BE2C (cell line): ENCODE measurements around the gene ZMYM3.

Experiments
- DNase-seq: peaks from one replicate; pipeline ENCODE4 v3.0.0-alpha.2; 2020
- H3K27me3 ChIP-seq: fragments of 250-450 bp; sonication (Bioruptor Pico); 2 replicates; pipeline ENCODE4 v1.5.1; 2020; ENCODE audit warnings: mild to moderate bottlenecking
- H3K36me3 ChIP-seq: fragments of 250-450 bp; sonication (Bioruptor Pico); 2 replicates; pipeline ENCODE4 v1.5.1; 2020; ENCODE audit warnings: mild to moderate bottlenecking
- H3K4me1 ChIP-seq: fragments of 250-450 bp; sonication (Bioruptor Pico); 2 replicates; pipeline ENCODE4 v1.5.1; 2020
- H3K4me3 ChIP-seq: 2 replicates; pipeline ENCODE4 v1.5.1; 2011; ENCODE audit warnings: low read depth, low read length
- H3K9me3 ChIP-seq: fragments of 250-450 bp; sonication (Bioruptor Pico); 2 replicates; pipeline ENCODE4 v1.5.1; 2020
- TF ChIP-seq, protein P1 (sequence below): IDR thresholded peaks from 2 replicates; pipeline ENCODE4 v1.5.1; 2012; ENCODE audit warnings: mild to moderate bottlenecking, low read depth, low read length

The ZMYM3 gene

DNA sequence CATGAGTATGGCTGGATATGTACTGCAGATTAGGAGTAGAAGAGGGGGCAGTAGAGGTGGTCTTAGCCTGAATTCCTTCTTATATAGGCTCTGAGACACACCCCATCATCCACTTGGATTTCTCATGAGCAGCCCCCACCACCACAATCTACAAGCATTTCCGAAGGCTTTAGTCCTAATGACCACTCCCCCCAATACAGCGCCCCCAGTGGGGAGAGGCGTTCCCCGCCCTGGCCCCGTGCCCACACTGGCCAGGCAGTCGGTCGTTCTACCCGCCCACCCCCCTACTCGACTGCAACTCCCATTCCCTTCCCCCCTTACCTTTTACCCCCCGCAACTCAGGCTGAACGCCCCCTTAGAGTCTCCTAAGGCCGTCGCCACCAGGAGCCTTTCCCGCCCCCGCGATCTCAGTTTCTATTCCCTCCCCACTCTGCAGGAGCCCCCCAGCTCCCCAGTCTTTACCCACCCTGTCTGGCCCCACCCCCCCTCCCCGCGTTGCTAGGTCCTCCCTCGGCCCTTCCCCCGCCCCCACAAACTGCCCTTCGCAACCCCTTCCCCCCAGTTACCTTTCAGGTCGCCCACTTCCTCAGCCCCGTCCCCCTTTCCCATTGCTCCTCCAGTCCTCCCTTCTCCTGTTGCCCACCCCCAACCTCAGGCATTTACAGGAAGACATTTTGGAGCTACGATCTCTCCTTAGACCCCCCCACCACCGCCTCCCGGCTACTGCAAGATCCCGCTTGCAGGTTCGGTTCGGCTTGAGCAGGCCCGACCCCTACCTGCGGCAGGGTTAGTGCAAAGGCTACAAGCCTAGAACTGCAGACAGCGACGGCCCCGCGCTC lies 468 bp downstream of the ZMYM3 start:
- TF ChIP-seq, protein P1, sequence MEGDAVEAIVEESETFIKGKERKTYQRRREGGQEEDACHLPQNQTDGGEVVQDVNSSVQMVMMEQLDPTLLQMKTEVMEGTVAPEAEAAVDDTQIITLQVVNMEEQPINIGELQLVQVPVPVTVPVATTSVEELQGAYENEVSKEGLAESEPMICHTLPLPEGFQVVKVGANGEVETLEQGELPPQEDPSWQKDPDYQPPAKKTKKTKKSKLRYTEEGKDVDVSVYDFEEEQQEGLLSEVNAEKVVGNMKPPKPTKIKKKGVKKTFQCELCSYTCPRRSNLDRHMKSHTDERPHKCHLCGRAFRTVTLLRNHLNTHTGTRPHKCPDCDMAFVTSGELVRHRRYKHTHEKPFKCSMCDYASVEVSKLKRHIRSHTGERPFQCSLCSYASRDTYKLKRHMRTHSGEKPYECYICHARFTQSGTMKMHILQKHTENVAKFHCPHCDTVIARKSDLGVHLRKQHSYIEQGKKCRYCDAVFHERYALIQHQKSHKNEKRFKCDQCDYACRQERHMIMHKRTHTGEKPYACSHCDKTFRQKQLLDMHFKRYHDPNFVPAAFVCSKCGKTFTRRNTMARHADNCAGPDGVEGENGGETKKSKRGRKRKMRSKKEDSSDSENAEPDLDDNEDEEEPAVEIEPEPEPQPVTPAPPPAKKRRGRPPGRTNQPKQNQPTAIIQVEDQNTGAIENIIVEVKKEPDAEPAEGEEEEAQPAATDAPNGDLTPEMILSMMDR: peak; percentile 49
- no peaks in the 10 kb centered on the region for H3K9me3 ChIP-seq
- no peaks in the 10 kb centered on the region; the same call in 1 of the 2 replicates for H3K4me1 ChIP-seq
- H3K27me3 ChIP-seq: no peaks in the 10 kb centered on the region
- no peaks in the 10 kb centered on the region; the same call in 1 of the 2 replicates for H3K36me3 ChIP-seq
- DNase-seq: peak; percentile 58
- H3K4me3 ChIP-seq: peak overlapping the region; percentile 85

DNA sequence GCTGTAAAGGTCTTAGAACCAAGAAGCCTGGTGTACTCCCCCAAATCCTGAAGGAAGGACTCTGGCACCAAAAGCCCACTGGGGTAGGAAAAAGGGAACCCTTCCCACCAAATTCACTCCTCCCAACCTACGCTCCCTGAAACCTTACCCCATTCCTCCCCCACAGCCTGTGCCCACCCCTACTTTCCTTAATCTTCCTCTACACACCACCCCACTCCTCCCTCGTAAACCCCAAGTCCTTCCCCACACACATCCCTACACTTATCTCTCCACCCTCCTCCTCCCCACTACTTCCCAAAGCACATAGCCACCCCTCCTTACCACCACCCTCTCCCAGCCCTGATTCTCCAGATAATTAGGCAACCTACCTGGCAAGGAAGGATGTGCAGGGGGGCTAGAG lies 1.7 kb downstream of the ZMYM3 start:
- Histone ChIP-seq H3K4me3 (no peak overlapping the region), H3K27me3 (no peaks in the 10 kb centered on the region), H3K9me3 (no peaks in the 10 kb centered on the region), H3K4me1 (no peaks in the 10 kb centered on the region; the same call in 1 of the 2 replicates), H3K36me3 (peaks cover 3% of the 10 kb centered on the region)
- DNase-seq: no peak
- TF ChIP-seq, protein P1: no peak

DNA sequence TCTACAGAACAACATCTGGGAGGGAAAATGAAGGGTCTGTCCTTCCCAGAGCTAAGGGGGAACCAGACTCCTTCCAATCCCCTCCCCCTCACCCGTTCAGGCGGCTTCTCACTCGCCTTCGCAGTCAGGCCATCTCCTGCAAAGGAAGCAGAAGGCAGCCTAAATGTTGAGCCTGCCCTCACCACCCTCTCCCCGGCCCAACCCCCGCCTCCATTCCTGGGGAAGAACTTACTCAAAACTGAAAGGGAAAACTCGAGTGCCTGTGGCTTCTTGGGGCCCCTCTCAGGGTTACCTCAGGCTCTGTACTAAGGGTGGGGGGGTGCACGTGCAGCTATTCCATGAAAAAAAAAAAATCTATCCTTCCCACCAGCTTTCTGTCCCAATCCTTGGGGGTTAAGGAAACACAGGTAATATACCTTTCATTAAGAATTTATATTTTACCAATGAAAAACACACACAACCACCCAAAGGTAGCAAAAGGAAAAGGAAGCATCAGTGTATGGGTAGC lies 2.4 kb downstream of the ZMYM3 start:
- H3K36me3 ChIP-seq: peaks cover 3% of the 10 kb centered on the region
- H3K9me3 ChIP-seq: no peaks in the 10 kb centered on the region
- TF ChIP-seq, protein P1: no peak
- no peaks in the 10 kb centered on the region; the same call in 1 of the 2 replicates for H3K4me1 ChIP-seq
- no peak overlapping the region for H3K4me3 ChIP-seq
- DNase-seq: no peak
- no peaks in the 10 kb centered on the region for H3K27me3 ChIP-seq

DNA sequence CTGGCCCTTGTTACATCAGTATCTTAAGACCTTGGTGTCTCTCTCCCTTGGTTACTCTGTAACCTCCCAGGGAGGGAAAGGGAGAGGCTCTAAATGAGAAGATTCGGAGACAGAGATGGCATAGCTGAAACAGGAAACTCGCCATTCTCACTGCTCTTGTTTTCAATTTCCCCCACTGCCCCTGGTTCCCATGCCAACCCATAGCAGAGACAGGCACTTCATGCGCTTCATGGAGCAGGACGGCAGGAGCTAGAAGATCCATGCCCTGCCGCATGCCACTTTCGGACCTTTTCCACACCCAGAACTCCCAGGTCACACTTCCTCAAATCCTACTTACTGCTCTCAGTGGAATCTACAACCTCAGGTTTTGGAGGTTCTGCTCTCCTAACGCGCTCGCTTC lies 3.1 kb downstream of the ZMYM3 start:
- Histone ChIP-seq H3K9me3 (no peaks in the 10 kb centered on the region), H3K4me1 (no peaks in the 10 kb centered on the region; the same call in 1 of the 2 replicates), H3K36me3 (peaks cover 3% of the 10 kb centered on the region), H3K4me3 (no peak overlapping the region), H3K27me3 (no peaks in the 10 kb centered on the region)
- TF ChIP-seq, protein P1: no peak
- no peak for DNase-seq

DNA sequence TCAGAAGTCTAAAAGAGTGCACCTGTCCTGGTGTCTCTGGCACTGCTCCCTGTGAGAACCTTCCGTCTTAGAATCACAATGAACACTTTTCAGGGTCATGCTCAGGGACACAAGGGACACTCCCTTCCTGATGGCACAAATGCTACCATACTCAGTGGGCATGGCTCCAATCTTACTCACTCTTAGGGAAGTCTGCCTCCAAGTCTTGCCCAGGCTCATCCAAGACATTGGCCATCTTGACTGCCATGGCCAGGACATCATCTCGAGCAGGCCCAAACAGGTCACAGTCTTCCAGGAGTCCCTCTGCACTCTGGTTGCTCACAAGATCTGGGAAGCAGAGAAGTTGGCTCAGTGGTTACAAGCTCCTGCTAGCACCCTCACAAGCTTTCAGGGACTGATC lies 8.8 kb downstream of the ZMYM3 start:
- no peak for DNase-seq
- Histone ChIP-seq H3K36me3 (peaks cover 10% of the 10 kb centered on the region), H3K27me3 (no peaks in the 10 kb centered on the region), H3K4me1 (no peaks in the 10 kb centered on the region), H3K9me3 (no peaks in the 10 kb centered on the region), H3K4me3 (no peak overlapping the region)
- TF ChIP-seq, protein P1: no peak
